K562 (cell line): ENCODE results near the gene FBN1.

Experiments used
- ELF1 ChIP-seq: fragments of 200-800 bp; sonication (Bioruptor generic); IDR thresholded peaks from 2 replicates; pipeline ENCODE4 v1.6.1; 2016; ENCODE audit warnings: missing genetic modification characterization, missing compliant biosample characterization
- EZH2 ChIP-seq: IDR thresholded peaks from 2 replicates; pipeline ENCODE4 v1.6.1; 2012; ENCODE audit warnings: low read depth, mild to moderate bottlenecking, inconsistent platforms, low read length, borderline replicate concordance
- HDGF ChIP-seq: fragments of 450-650 bp; IDR thresholded peaks from 2 replicates; pipeline ENCODE4 v1.6.1; 2016
- JUN ChIP-seq, 2 experiments: sonication (generic) in 1 of 2; formaldehyde crosslinking in 1 of 2; IDR thresholded peaks; 2 replicates each; pipeline versions ENCODE4 v1.6.1 to v1.8.0; 2012 to 2022; ENCODE audit warnings: borderline replicate concordance in 2 of 2, mild to moderate bottlenecking in 2 of 2, improper control_type of control experiment in 1 of 2, low read depth in 1 of 2, low read length in 1 of 2, missing genetic modification reagents in 1 of 2
- MTA3 ChIP-seq: fragments of 450-650 bp; formaldehyde crosslinking; IDR thresholded peaks from 2 replicates; pipeline ENCODE4 v1.6.1; 2017; ENCODE audit warnings: mild to moderate bottlenecking, borderline replicate concordance
- POLR2A ChIP-seq: fragments of 450-650 bp; conservative IDR thresholded peaks from 2 replicates; pipeline ENCODE4 v1.6.1; 2016
- TCF7L2 ChIP-seq: fragments of 150-350 bp; IDR thresholded peaks from 2 replicates; pipeline ENCODE4 v1.6.1; 2016; ENCODE audit warnings: low read depth, mild to moderate bottlenecking, low read length, moderate library complexity
- YY1 ChIP-seq, 3 experiments: IDR thresholded peaks; 2 replicates each; pipeline ENCODE4 v1.6.1; 2011; ENCODE audit warnings: low read length in 2 of 3, mild to moderate bottlenecking in 2 of 3, moderate library complexity in 2 of 3, borderline replicate concordance in 1 of 3, control low read depth in 1 of 3, low read depth in 1 of 3; ENCODE audit not compliant: insufficient read depth in 3 of 3, insufficient replicate concordance in 2 of 3, control insufficient read depth in 1 of 3, insufficient read length in 1 of 3; ENCODE audit errors: extremely low read depth in 1 of 3
- TF ChIP-seq, protein P1 (sequence below), 3 experiments: IDR thresholded peaks in 2 of 3; conservative IDR thresholded peaks in 1 of 3; 2 replicates each; pipeline ENCODE4 v1.5.1; 2011 to 2012; ENCODE audit warnings: low read length in 3 of 3, mild to moderate bottlenecking in 3 of 3, control low read depth in 2 of 3, improper control_type of control experiment in 1 of 3, inconsistent platforms in 1 of 3, low read depth in 1 of 3, mixed read lengths in 1 of 3, moderate library complexity in 1 of 3; ENCODE audit not compliant: insufficient read depth in 2 of 3
- TF ChIP-seq, protein P2 (sequence below): fragments of 150-350 bp; IDR thresholded peaks from 2 replicates; pipeline ENCODE4 v1.6.1; 2014; ENCODE audit warnings: low read depth, mild to moderate bottlenecking, low read length, borderline replicate concordance

DNA sequence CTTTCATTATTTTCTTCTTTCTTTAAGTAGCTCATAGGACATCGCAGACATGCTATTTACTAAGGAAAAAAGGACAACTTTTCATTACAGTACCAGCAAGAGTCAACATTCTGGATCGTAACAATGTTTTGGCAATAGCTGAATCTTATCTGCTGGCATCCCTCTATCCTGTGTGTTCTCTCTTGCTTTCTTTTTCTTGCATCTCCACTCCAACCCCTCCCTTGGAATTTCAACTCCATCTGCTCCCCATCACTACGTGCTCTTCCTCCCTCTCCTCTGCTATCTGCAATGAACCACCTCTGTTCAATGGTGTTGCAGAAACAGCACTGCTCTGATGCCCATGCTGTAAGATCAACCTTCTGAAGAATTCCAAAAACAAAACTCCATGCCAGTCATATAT, 106.6 kb downstream of the FBN1 start:
- TF ChIP-seq, protein P1, sequence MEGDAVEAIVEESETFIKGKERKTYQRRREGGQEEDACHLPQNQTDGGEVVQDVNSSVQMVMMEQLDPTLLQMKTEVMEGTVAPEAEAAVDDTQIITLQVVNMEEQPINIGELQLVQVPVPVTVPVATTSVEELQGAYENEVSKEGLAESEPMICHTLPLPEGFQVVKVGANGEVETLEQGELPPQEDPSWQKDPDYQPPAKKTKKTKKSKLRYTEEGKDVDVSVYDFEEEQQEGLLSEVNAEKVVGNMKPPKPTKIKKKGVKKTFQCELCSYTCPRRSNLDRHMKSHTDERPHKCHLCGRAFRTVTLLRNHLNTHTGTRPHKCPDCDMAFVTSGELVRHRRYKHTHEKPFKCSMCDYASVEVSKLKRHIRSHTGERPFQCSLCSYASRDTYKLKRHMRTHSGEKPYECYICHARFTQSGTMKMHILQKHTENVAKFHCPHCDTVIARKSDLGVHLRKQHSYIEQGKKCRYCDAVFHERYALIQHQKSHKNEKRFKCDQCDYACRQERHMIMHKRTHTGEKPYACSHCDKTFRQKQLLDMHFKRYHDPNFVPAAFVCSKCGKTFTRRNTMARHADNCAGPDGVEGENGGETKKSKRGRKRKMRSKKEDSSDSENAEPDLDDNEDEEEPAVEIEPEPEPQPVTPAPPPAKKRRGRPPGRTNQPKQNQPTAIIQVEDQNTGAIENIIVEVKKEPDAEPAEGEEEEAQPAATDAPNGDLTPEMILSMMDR (IDR thresholded peaks at IDR 0.05 in 2 of 3, conservative IDR thresholded peaks at IDR 0.05 in 1 of 3; ENCODE audit: insufficient read depth in 2 of 3, low read depth in 1 of 3, low read length in 3 of 3), result no peak
- TF ChIP-seq, protein P2, sequence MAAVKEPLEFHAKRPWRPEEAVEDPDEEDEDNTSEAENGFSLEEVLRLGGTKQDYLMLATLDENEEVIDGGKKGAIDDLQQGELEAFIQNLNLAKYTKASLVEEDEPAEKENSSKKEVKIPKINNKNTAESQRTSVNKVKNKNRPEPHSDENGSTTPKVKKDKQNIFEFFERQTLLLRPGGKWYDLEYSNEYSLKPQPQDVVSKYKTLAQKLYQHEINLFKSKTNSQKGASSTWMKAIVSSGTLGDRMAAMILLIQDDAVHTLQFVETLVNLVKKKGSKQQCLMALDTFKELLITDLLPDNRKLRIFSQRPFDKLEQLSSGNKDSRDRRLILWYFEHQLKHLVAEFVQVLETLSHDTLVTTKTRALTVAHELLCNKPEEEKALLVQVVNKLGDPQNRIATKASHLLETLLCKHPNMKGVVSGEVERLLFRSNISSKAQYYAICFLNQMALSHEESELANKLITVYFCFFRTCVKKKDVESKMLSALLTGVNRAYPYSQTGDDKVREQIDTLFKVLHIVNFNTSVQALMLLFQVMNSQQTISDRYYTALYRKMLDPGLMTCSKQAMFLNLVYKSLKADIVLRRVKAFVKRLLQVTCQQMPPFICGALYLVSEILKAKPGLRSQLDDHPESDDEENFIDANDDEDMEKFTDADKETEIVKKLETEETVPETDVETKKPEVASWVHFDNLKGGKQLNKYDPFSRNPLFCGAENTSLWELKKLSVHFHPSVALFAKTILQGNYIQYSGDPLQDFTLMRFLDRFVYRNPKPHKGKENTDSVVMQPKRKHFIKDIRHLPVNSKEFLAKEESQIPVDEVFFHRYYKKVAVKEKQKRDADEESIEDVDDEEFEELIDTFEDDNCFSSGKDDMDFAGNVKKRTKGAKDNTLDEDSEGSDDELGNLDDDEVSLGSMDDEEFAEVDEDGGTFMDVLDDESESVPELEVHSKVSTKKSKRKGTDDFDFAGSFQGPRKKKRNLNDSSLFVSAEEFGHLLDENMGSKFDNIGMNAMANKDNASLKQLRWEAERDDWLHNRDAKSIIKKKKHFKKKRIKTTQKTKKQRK, result no peak
- TF ChIP-seq MTA3 (no peak), HDGF (no peak), TCF7L2 (no peak), POLR2A (no peak), YY1 (IDR thresholded peaks at IDR 0.05; ENCODE audit: borderline replicate concordance in 1 of 3, control insufficient read depth in 1 of 3, extremely low read depth in 1 of 3, insufficient read depth in 3 of 3, insufficient read length in 1 of 3, insufficient replicate concordance in 2 of 3, low read depth in 1 of 3, low read length in 2 of 3) (no peak), JUN (IDR thresholded peaks at IDR 0.05; ENCODE audit: borderline replicate concordance, low read depth, low read length) (no peak), JUN (CRISPR knock-in tag; IDR thresholded peaks at IDR 0.05; ENCODE audit: borderline replicate concordance) (no peak), ELF1 (tag) (no peak), EZH2 (no peak)
